CD4-positive, alpha-beta T cell treated with Interleukin-17A for 1 hour (primary cell): ENCODE data around the gene MRPL24.
"Not testable (repeated sequence)": the region's sequence is repeated elsewhere in the genome, so short reads cannot be mapped to it uniquely, and the experiment has no call there.

Experiments
- DNase-seq: peaks from one replicate; pipeline ENCODE4 v3.0.0-alpha.2; 2020

The MRPL24 gene

DNA sequence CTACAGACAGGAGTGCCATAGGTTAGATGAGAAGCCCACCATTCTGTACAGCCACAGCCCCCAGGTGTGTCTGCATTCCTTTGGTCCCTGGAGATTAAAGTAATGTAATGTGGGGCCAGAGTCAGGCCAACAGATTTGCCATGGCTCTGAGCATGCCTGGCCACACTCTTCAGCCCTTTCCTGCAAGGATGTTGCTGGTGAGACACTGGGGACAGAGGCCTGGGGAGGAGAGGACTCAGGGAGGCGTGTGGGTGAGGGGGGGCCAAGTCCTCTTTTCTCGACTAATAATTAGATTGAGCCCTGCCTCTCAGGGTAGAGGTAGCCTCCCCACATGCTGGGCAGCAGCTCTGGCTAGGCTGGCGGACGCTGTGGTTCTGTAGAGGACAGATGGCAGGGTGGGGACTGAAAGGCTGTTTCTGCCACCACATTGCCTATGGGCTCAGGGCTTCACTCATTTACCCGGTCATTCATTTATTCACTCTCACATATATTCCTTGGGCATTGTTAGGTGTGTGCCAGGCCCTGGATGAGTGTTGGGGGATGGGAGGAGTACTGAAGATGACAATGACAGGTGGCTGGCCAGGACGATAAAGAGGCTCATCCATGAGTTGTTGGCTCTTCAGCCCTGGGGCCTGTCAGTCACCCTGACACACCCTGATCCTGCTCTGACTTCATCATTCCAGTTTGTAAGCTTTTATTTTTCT is 19.4 kb upstream of the MRPL24 start:
- no peak for DNase-seq

- DNase-seq: not testable (repeated sequence)
Measured at GRCh38 chr1:156757572-156758253, 16.8 kb upstream of the MRPL24 start.

DNA sequence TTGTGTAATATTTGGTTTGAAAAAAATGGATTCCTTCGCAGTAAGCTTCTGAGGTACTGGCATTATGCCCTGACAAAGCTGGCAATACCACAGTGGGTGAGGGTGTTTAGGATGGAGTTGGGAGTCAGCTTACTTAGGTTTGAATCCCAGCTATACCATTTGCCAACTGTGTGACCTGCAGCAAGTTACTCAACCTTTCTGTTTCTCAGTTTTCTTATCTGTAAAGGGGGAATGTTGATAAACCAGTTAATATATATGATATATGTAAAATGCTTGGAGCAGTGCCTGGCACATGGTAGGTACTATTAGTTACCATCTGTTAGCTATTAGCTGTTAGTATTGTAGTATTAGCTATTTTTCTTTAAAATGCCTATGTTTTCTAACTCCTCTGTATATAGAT is 15.5 kb upstream of the MRPL24 start:
- no peak for DNase-seq

DNA sequence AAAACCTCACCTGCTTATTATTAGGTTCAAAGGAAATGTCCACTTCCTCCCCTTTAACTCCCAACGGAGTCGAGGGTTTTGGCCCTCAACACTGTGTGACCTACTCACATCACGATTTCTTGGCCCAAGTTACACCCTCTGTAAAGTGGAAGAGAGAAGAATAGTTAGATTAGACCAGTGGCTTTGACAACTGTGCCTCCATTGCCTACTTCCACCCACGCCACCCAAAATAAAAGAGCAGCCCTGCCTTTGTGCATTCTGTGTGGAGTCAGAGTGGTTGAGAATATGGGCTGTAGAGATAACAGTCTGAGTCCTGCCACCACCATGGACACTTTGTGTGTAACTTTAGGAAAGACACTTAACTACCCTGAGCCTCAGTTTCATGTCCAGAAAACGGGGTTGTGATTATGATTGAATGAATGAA is 14.7 kb upstream of the MRPL24 start:
- no peak for DNase-seq

GRCh38 chr1:156754219-156754618 is 13.3 kb upstream of the MRPL24 start:
- no peak for DNase-seq

DNA sequence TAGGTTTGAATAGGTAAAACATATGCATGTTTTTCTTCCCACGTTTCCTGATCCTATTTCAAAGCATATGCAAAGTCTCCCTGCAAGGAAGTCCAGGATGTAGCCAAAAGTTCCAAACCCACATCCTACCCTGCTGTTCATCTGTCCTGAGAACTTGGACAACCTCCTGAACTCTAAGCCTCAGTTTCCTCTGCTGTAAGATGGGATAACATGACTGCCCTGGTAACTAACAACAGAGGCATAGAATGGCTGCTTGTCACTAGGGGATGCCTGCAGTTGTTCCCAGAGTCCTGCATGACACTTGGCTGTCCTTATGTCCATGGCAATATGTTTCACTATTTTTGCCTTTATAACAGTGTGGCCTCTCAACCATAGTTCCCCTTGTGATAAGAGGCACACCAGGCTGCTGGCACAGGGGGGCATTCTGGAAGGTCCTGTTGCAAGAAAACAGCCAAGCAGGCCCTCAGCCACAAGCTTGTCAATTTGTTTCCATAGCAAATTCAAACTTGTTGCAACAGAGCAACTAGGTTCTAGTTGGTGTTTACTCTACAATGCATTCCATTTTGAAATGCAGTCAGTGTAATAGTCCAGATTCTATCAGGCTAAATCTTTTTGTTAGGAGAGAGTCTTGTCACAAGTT is 12.1 kb upstream of the MRPL24 start:
- DNase-seq: no peak

DNA sequence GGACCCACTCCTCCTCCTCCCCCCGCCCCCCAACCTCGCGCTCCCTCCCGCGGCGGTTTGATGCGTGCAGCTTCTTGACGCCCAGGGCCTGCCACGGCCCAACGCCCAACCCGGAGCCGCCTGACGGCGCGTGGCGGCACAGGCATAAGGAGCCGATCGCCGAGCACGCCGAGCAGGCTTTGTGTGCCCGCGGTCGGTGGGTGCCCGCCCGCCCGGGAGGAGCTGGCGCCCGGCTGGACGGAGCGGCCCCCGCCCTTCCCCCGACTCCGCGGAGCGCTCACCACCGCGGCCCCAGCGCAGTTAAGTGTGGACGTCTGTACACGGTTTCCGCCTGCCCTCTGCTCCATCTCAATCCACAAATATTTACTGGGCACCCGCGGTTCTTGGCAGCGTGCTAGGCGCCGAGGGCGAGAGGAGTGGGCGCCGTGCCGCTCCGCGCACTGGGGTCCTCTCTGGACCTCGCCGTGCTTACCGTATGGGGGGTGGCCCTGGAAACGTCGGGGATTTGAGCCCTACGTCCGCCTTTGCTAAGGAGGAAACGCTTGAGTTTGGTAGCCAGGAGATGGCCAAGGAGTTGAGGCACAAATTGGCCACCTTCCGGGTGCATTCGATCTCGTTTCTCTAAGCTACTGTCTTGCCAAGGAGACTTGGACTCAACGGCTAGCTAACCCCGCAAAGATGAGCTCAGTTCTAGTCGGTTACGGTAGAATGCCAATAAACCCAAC is 11.0 kb upstream of the MRPL24 start:
- DNase-seq: peak; percentile 98

GRCh38 chr1:156751451-156751756 is 10.5 kb upstream of the MRPL24 start, which contains the start of gene HDGF:
HDGF (minus strand) TSS chr1:156751675; CDS start chr1:156751429, 246 bp downstream.
- no peak for DNase-seq

DNA sequence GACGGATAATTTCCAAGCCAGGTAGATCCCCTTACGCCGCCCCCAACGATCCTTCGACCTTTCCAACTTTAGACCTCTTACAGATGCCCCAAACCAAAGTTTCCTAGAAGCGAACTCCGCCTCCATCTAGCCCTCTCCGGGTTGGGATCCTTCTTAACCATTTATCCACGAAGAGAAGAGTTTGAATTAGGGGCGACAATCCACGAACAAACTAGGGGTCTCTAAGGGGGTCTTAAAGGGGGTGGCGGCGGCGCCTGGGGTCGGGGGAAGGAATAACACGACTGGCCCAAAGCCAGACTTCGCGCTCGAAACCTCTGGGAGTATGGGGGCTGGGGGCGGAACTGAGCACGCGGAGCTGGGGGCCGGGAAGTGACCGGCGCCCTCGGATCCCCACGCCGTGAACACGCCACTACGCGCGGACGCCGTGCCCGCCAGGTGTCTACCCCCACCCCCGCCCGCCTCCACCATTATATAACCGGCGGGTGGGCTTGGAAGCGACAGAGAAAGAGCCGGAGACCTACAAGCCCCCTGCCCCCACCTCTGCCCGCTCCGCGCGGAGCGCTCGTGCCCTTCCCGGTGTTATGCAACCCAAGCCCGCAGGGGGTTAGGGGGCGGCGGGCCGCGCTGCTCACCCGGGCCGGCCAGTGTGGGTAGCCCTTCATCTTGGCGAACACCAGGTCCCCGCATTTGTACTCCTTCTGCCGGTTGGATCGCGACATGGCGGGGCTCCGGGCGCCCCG is 10.0 kb upstream of the MRPL24 start:
- peak; percentile 44 for DNase-seq

DNA sequence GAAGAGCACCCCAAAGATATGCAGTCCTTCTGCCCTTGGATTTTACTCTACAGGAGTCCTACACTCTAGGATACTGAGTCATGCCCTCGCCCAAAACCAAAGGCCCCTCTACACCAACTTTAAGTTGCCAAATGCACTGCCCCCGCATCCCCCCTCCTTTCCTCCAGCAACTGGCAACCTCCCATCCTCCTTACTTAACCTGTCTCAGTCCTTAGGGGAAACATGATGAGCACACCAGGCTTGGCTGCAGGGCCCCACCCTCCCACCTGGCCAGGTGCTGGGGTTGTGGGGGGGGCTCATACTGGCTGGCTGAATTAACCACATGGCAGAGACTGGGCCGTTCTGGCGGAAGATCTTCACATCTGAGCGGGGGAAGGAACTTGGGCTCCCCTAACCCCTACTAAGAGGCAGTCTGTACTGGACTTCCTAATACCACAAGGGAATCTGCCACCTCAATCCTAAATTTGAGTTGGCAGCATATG is 9.3 kb upstream of the MRPL24 start:
- peak; percentile 52 for DNase-seq

DNA sequence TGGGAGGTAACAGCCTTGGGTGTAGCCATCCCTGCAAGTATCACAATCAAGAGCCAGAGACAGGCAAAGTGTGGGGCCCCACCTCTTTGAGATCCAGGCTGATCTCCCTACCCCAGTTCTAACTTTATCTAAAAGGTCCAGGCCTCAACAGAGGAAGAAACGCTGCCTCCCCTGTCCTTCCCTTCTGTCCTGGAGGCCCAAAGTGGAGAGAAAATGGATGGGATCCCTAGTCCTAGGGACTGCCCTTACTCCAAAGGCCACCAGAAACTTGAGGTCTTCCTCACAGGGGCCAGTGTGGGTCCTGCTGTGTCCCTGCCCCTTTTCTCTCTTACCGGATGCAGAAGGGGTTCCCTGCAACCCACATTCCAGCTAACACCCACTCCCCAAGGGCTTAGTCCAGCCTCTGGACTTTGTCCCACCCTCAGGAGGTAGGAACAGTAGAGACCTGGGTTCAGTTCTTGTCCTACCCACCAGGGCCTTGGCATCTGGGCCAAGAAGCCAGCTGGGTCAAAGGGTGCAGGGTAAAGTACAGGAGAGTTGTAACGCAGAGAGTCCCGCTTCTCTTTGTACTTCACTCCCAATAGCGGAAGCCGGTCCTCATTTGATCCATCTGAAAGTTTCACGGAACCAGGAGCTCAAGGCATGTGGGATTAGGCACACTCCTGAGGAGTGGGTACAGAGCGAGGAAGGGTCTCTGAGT is 8.7 kb upstream of the MRPL24 start:
- DNase-seq: no peak

DNA sequence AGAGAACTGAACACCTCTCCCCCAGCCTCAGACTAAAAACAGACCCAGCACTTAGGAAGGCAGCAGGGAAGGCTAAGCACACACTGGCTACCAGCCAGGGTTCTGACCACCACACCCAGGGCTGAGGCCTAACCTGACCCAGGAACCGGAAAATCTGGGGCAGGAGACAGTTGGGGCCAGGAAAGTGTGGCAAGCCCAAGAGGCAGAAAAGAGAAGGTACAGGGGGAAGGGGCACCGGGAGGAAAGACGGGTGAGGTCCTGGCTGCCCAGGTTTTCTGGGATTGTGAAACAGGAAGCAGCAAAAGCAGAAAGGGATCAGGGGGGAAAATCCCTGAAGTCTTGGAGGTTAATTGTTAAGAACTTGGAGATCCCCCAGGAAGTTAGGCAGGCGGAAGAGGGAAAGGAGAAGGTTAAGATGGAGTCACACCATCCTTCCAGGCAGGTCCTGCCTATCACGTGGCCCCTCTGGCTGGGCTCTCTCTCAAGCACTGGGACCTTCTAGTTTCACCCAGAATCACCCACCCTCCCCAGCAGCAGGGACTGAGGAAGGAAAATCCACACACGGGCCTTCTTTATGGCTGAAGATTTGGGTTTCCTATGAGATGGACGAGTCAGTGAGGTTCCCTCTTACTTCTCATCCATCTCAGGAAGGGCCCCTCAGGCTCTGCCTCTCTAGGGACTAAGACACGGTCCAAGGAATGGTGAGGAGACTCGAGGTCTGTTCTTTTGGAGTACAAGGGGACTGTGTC is 8.0 kb upstream of the MRPL24 start:
- peak; percentile 35 for DNase-seq

- no peak for DNase-seq
Measured at GRCh38 chr1:156747742-156748669, 7.1 kb upstream of the MRPL24 start.

GRCh38 chr1:156746728-156747631 is 6.1 kb upstream of the MRPL24 start:
- DNase-seq: peak; percentile 84

- DNase-seq: peak; percentile 51
Measured at GRCh38 chr1:156746406-156746727, 5.5 kb upstream of the MRPL24 start.

GRCh38 chr1:156745881-156746280 is 5.0 kb upstream of the MRPL24 start:
- DNase-seq: no peak

DNA sequence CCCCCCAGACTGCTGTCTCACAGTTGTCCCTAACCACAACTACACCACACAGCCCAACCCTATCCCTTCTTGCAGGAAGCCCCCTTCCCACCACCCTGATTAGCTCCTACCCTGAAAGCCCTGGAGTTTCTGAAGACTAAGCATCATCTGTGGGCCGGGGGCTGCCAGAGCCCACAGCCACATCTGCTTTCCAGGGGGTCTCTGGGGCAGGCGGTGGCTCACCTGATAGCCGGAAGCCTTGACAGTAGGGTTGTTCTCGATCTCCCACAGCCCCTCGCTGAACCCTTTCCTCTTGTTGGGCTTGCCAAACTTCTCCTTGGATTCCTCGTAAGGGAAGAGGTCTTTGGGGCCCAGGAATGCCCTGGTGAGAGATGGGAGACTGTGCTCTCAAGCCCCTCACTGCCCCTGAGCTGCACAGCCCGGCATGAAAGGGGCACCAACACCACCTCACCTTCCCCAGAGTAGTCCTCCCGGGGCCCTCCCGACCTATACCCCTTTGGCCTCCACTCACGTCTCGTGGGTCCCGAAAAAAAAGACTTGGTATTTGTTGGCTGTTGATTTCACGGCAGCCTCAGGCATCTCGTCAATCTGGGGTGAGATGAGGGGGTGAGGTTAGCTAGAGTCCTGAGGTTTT is 4.0 kb upstream of the MRPL24 start:
- DNase-seq: no peak

DNA sequence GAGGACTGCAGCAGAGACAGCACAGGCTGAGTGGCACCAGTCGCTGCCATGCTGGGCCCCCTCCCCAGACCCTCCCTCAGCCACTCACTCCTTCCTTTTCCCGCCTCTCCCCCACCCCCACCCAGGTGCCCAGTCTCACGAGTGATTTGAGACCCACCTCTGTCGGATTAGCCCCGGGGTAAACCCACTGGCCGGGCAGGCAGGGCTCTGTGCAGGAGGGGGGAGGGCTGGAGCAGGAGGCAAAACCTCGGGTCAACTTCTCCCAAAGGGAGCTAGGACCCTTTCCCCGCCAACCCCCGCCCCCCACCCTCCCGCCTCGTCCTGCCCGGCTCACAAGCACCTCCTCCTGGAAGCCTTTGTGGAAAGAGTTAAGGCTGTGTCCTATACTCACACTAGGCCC is 3.5 kb upstream of the MRPL24 start:
- DNase-seq: no peak
